AG08396 (cell line): ENCODE measurements around the gene ARHGEF5.
"Not testable (repeated sequence)": the region's sequence is repeated elsewhere in the genome, so short reads cannot be mapped to it uniquely, and the experiment has no call there.

ENCODE experiments used
- DNase-seq: peaks from one replicate; pipeline ENCODE4 v3.0.0; 2012; ENCODE audit warnings: low spot score, mixed read lengths

The ARHGEF5 gene

GRCh38 chr7:144355176-144355822, at the start of gene ARHGEF5:
Gene ARHGEF5 (plus strand): TSS chr7:144355402. CDS start chr7:144362670, 7,268 bp downstream.
- DNase-seq, result not testable (repeated sequence)

- DNase-seq, result not testable (repeated sequence)
Measured at GRCh38 chr7:144309702-144310101, 45.5 kb upstream of the ARHGEF5 start.

GRCh38 chr7:144311218-144311617, 44.0 kb upstream of the ARHGEF5 start:
- DNase-seq, result not testable (repeated sequence)

- not testable (repeated sequence) for DNase-seq
Measured at GRCh38 chr7:144311872-144312469, 43.2 kb upstream of the ARHGEF5 start, which contains the start of gene OR2A1. Gene OR2A1 (plus strand): TSS chr7:144312419. CDS start chr7:144318125, 5,706 bp downstream.

- DNase-seq, result not testable (repeated sequence)
Measured at GRCh38 chr7:144317537-144317936, 37.7 kb upstream of the ARHGEF5 start.

- DNase-seq, result not testable (repeated sequence)
Measured at GRCh38 chr7:144319547-144319946, 35.7 kb upstream of the ARHGEF5 start.

GRCh38 chr7:144321677-144322206, 33.5 kb upstream of the ARHGEF5 start:
- DNase-seq, result not testable (repeated sequence)

GRCh38 chr7:144323359-144323758, 31.8 kb upstream of the ARHGEF5 start:
- not testable (repeated sequence) for DNase-seq

- not testable (repeated sequence) for DNase-seq
Measured at GRCh38 chr7:144325868-144326267, 29.3 kb upstream of the ARHGEF5 start.

- not testable (repeated sequence) for DNase-seq
Measured at GRCh38 chr7:144330044-144330443, 25.2 kb upstream of the ARHGEF5 start.

GRCh38 chr7:144331221-144331995, 23.8 kb upstream of the ARHGEF5 start:
- not testable (repeated sequence) for DNase-seq

GRCh38 chr7:144331996-144332288, 23.3 kb upstream of the ARHGEF5 start:
- not testable (repeated sequence) for DNase-seq

GRCh38 chr7:144348625-144349024, 6.6 kb upstream of the ARHGEF5 start:
- DNase-seq, result not testable (repeated sequence)

GRCh38 chr7:144351667-144352066, 3.5 kb upstream of the ARHGEF5 start:
- not testable (repeated sequence) for DNase-seq

GRCh38 chr7:144356185-144356584, 983 bp downstream of the ARHGEF5 start:
- DNase-seq, result not testable (repeated sequence)

- DNase-seq, result not testable (repeated sequence)
Measured at GRCh38 chr7:144356860-144357259, 1.7 kb downstream of the ARHGEF5 start.

GRCh38 chr7:144362061-144362460, 6.9 kb downstream of the ARHGEF5 start:
- not testable (repeated sequence) for DNase-seq

GRCh38 chr7:144365523-144365922, 10.3 kb downstream of the ARHGEF5 start:
- DNase-seq, result not testable (repeated sequence)

- not testable (repeated sequence) for DNase-seq
Measured at GRCh38 chr7:144367250-144367649, 12.0 kb downstream of the ARHGEF5 start.

- DNase-seq, result not testable (repeated sequence)
Measured at GRCh38 chr7:144369221-144369620, 14.0 kb downstream of the ARHGEF5 start.

GRCh38 chr7:144378651-144379050, 23.4 kb downstream of the ARHGEF5 start:
- no peak for DNase-seq

- no peak for DNase-seq
Measured at GRCh38 chr7:144379776-144380384, 24.7 kb downstream of the ARHGEF5 start.
